NCI-H748 treated with DMSO at 0.1 percent for 48 hours (cell line): ENCODE measurements around the gene EIF4E2.
"Not testable (repeated sequence)": the region's sequence is repeated elsewhere in the genome, so short reads cannot be mapped to it uniquely, and the experiment has no call there.

ENCODE experiments used
- DNase-seq: peaks from one replicate; lab custom pipeline; 2025; lab: John Stamatoyannopoulos, UW

The EIF4E2 gene

DNA sequence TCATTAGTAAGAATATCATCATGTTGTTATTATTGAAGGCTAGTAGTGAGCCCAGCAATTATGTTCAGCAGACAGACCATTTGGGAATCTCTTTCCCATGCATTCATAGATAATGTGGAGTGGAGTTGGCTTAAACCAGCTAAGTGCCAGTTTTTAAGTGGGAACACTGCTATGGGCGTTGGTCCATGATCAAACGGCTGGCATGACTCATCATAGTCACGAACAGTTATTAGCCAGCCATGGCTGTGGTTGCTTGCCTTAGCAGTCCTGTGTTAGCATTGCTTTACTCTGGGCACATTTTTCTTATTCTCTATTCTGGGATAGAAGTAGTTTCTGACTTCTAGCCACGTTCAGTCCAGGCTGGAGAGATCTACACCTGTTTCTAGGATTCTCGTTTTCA is 17.7 kb downstream of the EIF4E2 start:
- DNase-seq, result no peak

DNA sequence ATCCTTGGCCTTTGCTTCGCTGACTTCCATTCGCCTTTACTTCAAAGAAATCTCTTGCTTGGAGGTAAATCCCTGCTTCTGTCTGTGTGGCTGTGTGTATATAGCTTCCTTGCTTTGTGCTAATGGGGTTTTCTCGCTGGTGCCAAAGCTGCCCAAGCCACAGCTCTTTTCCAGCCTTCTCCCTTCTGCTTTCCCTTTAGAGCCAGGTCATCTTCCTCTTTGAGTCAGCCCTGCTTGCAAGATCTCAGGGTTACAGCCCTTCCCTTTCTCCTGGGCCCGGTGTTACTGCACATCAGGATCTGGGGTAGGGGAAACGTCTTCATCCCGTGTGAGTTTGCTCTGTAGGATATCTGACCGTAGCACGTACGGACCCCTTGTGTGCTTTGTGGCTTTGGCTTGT is 19.1 kb downstream of the EIF4E2 start:
- DNase-seq, result no peak

DNA sequence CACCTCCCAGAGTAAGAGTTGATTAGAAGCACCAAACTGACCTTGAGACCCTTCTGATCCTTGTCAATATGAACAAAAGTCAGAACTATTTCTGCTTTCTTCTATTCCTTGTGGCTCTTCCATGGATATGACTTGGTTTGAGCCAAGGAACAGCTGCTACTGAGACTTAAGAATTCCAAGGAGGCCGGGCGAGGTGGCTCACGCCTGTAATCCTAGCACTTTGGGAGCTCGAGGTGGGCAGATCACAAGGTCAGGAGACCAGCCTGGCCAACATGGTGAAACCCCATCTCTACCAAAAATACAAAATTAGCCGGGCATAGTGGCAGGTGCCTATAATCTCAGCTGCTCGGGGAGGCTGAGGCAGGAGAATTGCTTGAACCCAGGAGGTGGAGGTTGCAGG is 20.0 kb downstream of the EIF4E2 start:
- not testable (repeated sequence) for DNase-seq

DNA sequence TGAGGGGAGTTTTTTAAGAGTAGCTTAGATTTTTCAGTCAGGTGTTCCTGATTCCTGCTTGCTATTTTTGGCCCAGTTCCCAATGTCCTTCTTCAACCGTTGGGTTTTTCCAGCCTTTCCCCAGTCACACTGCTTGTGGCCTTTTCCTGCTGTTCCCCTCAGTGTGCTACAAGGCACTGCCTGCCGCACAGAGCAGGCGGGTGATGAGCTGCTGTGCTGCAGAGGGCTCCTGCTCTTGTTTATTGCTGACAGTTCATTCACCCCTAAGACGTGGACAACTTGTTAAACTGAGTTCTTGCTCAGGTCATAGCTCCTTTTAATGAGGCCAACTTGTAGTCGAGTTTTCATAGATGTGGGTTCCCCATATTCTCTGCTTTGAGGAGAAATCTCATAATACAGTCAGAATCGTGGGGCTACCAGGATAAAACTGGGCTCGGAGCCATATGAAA is 20.6 kb downstream of the EIF4E2 start:
- DNase-seq, result no peak

DNA sequence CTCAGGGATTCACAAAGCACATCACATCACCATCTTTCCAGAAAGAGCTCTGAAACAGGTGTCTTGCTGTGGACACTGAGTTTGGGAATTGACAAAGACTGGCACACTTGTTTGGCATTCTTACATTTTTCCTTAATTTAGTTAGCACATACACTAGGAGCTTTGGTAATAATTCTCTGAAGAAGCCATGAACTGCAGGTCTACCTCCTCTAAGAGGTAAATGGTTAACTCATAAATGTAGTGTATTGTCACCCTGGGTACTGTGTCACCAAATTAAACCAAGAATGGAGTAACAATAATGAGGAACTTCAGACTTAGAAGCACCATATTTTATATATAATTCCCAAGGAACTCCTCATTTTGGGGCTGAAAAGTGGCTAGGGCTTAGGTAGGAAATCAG is 22.6 kb downstream of the EIF4E2 start:
- DNase-seq, result no peak

DNA sequence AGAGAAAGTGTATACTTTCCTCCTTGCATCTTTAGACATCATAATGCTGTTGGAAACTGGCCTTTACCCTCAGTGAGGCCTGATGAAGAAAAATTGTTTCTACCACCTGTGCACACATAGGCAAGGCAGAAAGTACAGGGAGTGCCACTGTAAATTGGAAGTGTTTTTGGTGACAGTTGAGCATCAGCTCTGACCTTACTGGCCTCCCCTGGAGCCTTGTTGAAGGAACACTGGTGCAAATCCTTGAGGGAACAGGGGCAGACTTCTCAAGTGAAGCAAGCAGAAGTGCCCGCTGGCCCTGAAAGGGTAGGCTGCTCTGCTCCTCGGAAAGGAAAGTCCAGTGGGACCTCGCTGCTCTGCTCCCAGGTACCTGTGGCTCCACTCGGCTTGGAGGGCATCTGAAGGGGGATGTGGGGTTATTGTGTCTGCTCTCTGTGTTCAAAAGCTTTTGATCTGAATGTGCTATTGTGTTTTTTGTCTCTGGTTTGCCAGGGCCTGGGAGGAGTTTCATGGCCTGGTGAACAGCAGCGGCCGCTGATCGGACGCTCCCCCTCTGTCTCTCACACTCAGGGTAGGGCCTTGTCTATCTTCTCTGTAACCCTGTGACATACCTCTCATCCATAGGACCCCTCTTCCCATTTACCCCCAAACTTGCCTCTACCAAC is 23.4 kb downstream of the EIF4E2 start:
- no peak for DNase-seq

DNA sequence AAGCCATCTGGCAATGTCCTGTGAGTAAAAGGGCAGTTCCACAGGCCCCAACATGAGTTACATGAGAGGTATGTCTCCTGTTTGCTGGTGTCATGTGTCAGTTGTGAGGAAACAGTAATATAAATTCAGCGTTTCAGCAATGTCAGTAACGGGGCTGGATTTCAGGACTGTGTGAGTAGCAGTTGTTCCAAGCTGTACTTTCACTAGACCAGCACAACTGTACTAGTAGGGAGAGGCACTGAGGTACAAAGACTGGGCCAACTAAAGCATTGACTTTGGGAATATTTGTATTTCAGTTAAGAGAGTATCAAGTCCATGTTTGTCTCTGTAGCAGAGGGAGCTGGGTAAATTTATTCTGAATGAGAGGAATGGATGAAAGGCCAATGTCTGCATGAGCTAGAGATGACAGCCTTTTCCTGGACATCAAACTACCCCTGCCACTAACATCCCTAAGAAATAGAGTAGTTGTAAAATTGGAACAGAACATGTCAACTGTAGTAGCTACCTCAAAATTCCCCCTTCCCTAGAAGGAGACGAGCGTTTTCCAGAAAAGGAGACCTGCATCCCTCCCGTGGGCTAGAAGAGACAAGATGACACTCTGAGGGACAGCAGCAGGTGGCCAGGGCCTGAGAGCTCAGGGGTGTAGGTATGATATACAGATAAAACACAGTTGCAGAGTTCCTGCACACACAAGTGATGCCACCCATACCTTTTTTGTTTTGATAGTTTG is 24.4 kb downstream of the EIF4E2 start:
- no peak for DNase-seq

DNA sequence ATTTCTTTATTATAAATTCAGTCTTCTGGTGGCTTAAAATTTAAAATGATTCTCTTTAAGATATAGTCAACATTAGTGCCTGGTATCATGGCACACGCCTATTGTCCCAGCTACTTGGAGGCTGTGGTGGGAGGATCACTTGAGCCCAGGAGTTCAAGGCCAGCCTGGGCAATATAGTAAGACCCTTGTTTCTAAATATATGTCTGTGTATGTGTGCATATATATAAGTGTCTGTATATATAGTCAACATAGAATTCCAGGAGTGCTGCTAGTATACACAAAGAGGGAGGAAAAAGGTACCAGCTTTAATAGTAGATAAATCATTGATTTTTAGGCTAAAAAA is 24.9 kb downstream of the EIF4E2 start:
- DNase-seq, result no peak

DNA sequence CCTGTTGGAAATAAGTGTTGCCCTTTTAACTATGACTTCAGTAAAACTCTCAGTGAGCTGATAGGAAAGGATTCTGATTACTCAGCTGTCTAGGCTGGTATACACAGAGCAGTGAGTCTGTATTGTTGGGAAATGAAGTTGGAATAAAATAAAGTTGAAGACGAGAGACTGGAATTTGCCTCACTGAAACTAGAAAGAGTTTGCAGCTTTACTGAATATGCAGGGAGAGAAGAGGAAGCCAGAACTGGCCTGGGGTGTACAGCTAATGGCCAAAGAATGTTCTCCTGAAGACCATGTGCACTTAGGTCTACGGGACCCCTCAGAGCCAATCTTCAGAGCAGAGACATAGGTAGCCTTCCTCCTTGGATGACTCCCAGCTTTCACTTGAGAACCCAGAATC is 26.5 kb downstream of the EIF4E2 start:
- no peak for DNase-seq

DNA sequence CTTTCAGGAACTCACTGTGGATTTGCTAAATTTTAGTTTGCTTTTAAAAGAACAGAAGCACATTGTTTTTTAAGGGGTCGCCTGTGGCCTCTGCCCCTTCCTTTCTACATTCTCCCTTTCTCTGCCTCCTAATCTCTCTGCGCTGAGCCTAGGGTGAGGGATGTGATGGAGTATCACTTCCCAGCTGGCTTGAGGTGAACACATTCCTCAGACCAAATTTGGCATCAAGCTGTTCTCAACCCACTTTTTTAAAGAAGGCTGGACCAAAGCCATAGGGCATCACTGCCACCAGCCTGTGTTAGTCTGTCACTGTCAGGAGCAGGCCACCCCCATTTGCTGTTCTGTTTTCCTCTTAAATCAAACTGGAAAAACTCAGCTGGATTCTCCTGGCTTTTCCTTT is 27.4 kb downstream of the EIF4E2 start:
- no peak for DNase-seq

DNA sequence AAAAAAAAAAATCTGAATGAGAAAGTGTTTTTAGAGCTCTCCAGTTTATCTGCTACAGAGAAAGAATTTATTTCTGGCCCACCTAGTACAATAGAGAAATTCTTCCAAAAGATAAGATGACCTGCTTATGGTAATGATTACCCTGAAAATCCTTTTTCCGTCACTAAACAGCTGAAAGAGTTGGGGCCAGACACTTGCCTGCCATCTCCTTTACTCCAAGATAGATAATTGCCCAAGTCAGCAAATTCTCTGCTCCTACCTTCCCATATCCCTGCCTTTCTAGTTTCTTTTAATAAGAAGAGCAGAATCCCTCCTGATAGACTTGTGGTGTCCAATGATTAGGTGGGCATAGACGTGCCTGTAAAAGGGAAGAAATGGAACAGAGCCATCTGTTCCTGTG is 28.1 kb downstream of the EIF4E2 start:
- DNase-seq, result no peak

DNA sequence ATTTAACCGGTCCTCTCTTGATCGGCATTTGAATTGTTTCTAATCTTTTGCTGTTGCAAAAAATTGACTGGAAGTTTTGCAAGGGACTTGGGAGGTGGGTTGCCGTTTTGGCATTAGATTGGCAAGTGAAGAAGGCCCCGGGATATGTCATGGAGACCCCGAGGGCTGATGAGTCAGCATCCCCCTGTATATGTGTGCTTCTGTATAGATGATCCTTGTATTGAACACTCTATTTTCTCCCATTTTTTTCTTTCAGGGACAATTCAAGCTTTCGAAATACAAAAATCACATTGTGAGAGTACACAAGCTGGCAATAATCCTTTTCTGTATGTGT is 30.1 kb downstream of the EIF4E2 start:
- no peak for DNase-seq

DNA sequence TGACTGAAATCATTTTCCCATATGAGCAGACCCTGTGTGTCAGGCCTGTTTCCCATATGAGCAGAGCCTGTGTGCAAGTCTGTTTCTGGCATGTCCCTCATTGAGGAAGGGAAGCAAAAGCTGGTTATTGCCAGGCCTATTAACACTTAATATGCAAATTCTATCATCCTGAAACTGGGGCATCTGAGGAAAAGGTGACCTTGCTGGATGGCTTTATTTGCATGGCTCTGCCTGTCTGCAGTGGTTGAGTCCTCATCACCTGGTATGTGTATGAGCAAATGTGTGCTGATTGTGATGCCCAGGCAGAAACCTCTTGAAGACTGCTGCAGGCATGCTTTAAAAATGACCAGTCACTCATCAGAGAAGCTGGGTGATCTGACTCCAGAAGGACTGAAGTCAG is 31.2 kb downstream of the EIF4E2 start:
- DNase-seq, result no peak

DNA sequence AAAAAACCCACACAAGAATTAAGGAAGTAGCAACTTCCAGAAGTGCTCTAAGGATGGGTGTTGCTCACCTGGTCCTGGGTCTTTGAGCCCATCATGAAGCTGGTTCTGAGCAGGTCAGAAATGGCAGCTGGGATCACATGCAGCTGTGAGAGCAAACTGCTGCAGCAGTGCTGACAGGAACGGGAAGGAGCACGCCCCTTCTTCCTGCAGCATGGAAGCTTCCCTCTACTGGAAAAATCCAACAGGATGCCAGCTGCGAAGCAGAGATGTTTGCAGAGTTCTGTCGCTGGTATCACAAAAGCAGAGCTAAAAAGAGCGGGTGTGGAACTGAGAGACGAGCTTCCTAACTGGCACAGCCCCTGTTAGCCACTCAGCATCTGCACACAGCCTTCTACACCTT is 33.7 kb downstream of the EIF4E2 start:
- DNase-seq, result no peak

DNA sequence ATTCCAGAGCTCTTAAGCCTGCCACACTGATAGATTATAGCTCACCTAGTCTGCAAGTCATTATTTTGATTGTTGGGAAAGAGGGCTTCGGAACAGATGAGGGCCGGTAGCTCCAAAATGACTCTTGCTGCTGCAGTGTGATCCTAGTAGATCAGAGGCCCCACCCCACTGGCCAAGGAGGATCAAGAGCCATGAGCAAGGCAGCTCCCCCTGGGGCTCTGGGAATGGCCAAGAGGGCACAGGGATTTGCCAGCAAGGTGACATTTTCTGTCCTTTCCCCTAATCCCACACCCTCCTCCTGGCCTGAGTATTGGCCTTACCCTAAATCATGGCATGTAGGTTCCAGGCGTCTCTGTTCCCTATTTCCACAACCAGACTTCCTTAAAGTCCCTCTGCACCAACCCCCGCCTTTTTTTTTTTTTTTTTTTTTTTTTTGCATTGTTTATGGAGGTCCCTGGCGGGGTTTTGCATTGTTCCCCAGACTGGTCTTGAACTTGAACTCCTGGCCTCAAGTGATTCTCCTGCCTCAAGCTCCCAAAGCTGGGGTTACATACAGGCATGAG is 36.5 kb downstream of the EIF4E2 start:
- DNase-seq, result no peak

DNA sequence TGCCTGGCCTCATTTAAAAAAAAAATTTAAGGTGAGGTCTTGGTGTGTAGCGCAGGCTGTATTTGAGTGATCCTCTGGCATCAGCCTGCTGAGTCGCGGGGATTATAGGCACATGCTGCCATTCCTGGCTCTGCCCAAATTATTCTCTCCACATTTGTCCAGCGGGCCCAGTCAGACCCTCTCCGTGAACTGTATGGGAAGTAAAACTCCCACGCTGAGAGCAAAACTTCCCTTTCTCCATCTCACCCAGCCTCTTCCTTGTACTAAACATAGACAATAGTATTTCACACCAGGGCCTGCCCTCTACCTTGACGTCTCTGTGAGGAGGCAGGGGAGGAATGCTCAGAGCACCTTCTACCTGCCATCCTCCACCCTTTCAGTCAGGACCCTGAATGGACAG is 37.0 kb downstream of the EIF4E2 start:
- no peak for DNase-seq

DNA sequence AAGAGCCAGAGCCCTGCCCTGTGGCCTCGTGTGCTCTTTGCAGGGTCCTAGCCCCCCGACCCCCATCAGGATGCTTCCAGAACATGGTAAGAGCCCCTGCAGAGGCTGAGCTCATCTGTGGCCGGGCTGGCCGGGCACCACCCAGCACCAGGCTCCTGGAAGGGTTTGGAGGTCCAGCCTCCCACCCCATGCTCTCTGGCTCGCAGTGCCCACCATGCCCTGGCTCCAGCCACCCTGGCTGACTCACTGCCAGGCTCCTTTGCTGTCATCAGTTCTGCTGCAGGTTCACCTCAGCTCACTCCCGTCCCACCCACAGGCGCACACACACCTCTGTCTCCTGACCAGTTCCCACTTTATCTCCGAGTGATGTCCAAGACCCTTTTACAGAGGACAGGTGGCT is 37.5 kb downstream of the EIF4E2 start:
- DNase-seq, result no peak

DNA sequence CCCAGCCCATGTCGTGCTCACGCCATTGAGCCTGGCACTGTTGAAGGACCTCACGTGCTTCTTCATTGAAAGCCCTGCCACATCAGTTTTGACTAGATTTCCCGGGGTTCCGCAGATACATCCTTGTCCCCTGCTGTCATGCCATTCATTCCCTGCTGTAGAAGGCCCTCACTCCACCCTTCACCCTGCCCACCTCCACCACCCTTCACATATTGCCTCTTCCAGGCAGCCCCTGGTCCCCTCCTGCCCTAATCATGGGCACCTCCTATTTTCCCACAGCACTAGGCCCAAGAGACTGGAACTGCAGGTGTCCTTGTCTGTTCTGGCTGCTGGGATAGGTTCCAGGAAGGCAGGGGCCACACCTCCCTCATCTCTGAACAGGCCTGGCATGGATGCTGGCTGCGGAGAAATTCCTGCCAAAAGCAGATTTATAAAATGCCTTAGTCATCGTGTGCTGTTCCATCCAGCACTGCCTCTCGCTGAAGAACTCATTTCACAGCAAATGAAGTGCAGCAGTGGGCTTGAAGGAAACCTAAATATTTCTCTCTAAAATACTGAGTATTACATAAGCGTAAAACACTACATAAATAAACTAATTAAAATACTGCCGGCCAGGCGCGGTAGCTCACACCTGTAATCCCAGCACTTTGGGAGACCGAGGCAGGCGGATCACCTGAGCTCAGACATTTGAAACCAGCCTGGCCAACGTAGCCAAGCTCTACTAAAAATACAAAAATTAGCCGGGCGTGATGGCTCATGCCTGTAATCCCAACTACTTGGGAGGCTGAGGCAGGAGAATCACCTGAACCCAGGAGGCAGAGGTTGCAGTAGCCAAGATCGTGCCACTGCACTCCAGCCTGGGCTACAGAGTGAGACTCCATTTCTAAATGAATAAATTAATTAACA is 38.4 kb downstream of the EIF4E2 start:
- no peak for DNase-seq

DNA sequence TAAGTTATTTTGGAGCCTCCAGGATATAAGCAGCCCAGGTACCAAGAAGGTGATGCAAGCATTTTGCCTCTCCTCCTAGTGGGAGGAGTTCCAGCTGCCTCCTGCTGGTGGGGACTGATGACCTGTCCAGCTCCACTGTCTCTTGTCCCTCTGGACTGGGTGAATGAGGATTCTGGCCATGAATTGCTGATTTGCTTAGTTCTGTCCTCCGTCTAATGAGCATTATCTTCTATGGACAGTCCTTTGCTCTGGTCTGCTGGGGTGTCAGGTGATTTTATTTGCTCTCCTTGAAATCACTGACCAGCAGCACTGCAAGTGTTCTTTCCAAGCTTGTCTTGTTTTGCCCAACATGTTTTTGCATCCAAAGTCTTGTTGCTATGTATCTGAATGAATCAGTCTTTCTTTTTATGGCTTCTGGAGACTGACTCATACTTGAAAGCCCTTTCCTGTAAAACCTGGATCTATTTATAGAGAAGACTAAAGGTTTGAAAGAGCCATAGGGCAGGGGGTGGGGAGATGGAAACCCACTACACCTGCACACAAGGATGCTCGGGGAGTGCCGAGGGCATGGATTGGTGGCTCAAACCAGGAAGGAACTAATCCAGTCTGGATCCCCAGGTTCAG is 42.4 kb downstream of the EIF4E2 start:
- DNase-seq, result no peak

DNA sequence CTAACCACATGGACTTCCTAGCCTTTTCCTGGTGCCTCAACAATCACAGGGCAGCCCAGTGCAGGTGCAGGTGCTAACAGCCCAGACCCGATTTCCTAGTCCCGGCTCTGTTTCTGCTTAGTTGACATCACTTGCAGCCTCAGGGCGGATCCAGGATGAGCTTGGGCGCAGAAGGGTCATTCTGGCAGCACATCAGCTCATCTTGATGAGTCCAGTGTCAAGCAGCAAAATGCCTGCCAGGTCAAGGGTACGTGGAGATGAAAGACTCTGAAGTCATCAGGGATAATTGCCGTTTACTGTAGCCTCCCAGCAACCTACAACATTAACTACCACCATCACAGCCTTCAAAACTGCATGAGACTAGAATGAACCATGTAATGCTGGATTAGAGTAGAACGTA is 43.5 kb downstream of the EIF4E2 start:
- DNase-seq, result no peak

DNA sequence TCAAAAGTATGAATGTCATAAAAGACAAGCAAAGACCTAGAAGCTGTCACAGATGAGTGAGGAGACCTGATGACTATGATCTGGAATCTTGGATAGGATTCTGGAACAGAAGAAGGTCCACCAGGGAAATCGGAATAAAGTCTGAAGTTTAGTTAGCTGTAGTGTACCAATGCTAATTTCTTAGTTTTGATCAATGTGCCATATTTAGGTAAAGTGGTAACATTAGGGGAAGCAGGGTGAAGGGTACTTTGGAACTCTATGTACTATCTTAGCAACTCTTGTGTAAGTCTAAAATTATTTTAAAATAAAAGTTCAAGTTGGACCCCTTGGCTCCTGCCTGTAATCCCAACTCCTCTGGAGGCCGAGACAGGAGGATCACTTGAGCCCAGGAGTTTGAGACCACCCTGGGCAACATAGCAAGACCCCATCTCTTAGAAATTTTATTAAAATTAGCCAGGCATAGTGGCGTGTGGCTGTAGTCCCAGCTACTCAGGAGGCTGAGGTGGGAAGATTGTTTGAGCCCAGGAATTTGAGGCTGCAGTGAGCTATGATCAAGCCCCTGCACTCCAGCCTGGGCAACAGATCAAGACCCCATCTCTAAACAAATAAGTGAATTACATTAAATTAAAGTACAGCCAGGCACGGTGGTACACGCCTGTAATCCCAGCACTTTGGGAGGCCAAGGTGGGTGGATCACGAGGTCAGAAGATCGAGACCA is 47.0 kb downstream of the EIF4E2 start:
- DNase-seq, result no peak

DNA sequence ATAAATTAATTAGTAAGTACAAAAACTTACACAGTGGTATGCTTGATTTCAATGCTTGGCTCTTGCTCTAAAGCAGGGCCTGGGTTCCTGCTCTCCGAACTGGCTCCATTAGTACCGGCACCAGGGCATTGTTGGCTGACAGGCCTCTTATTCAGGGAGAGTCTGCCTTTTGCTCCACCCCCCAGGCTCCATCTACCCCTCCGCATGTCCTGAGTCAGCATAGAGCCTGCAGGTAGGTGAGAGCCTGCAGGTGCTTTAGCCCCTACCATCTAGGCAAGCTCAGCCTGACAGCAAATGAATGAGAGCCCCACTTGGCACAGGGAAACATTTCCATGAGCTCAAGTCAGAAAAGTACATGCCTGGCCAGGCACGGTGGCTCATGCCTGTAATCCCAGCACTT is 47.8 kb downstream of the EIF4E2 start:
- DNase-seq, result no peak
